GM12865 (cell line): ENCODE measurements around the gene CDH4.

ENCODE experiments used
- DNase-seq: peaks from one replicate; pipeline ENCODE4 v3.0.0; 2010; ENCODE audit warnings: low read depth
- H3K4me3 ChIP-seq: 2 replicates; pipeline ENCODE4 v1.5.1; 2011; ENCODE audit warnings: mild to moderate bottlenecking, low read depth, low read length, control low read depth
- CTCF ChIP-seq: IDR thresholded peaks from 2 replicates; pipeline ENCODE4 v1.5.1; 2011; ENCODE audit warnings: low read length, control low read depth, low read depth, inconsistent platforms; ENCODE audit not compliant: insufficient read depth; ENCODE audit errors: missing control alignments

CDH4 gene

GRCh38 chr20:61371501-61372136, 119.6 kb downstream of the CDH4 start:
- no peak for TF ChIP-seq CTCF
- no peak for DNase-seq
- no peak overlapping the region for H3K4me3 ChIP-seq

- DNase-seq = no peak
- TF ChIP-seq CTCF = no peak
- no peak overlapping the region for H3K4me3 ChIP-seq
Observed at GRCh38 chr20:61372137-61373054, 120.3 kb downstream of the CDH4 start.

DNA sequence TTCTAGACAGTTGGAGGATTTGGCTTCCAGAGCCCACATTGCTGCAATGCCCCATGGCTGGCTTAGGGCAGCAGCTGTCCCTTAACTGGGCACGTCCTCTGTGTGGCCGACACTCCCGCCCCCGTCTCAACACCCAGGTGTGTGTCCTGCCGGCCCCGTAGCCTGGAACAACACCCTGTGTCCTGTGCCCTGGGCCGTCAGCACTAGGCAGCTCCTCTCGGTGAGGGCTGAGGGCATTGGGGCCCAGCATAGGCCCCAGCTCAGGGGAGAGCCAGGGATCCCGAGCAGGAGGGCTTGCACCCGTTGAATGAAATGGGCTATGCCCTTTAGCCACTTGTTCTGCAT, 121.0 kb downstream of the CDH4 start:
- H3K4me3 ChIP-seq = no peak overlapping the region
- no peak for TF ChIP-seq CTCF
- no peak for DNase-seq

- H3K4me3 ChIP-seq = no peak overlapping the region
- DNase-seq = no peak
- no peak for TF ChIP-seq CTCF
Observed at GRCh38 chr20:61373956-61374545, 122.0 kb downstream of the CDH4 start.

DNA sequence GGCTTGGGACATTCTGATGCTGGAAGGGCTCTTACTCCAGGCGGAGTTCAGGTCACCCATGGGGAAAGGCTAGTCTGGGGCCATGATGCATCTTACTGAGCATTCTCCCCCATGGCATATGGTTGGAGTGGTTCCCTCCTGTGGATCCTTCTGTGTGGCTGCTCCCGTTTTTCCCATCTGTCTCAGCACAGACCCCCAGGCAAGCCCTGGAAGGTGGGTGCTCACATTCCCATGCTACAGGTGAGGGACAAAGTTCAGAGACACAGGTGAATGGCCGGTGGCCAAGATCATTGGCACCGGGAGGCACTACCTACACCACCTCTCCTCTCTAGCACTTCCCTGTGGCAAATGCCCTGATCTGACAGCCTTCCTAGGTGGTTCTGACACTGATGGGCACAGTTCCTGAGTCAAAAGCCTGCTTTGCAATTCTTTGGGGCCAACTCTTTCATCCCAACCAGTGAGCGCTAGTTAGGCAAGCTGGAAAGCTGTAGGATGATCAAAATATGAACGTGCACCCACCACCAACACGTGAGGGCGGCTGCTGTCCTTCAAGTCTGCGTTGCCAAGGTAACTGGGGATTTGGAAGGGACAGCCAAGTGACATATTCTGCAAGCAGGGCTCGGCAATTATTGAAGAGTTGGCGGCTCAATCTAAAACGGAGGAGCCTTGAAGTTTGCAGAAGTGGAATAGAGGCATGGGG, 124.6 kb downstream of the CDH4 start:
- H3K4me3 ChIP-seq = no peak overlapping the region
- no peak for DNase-seq
- TF ChIP-seq CTCF = no peak

GRCh38 chr20:61378694-61379355, 126.8 kb downstream of the CDH4 start:
- no peak for TF ChIP-seq CTCF
- DNase-seq = no peak
- H3K4me3 ChIP-seq = no peak overlapping the region
